Lung (tissue), 12 donors: ENCODE measurements around the gene API5. TPM values are rescaled to one million over a fixed set of nuclear protein-coding genes. Genes with fewer than 3 reads are reported as not detected.
"Not testable (repeated sequence)": the region's sequence is repeated elsewhere in the genome, so short reads cannot be mapped to it uniquely, and the experiment has no call there.

Experiments
- ATAC-seq: fragments of 200-7000 bp; cut with Tn5 transposase; one replicate; pipeline ENCODE4 v1.9.1; 2020; ENCODE audit warnings: moderate number of reproducible peaks; ENCODE audit not compliant: insufficient read depth, low FRiP score
- DNase-seq, 3 donors: peaks; one replicate each; pipeline ENCODE4 v3.0.0-alpha.2; 2013 to 2017
- H3K27ac ChIP-seq, 2 donors: one replicate each; pipeline ENCODE4 v1.5.1; 2013; ENCODE audit warnings: mild to moderate bottlenecking in 2 of 2, moderate library complexity in 2 of 2, control low read depth in 1 of 2, inconsistent platforms in 1 of 2, low read depth in 1 of 2, low read length in 1 of 2
- H3K27me3 ChIP-seq, 3 donors: one replicate each; pipeline ENCODE4 v1.5.1; 2013; ENCODE audit warnings: low read length in 2 of 3; ENCODE audit not compliant: control insufficient read depth in 3 of 3, insufficient read depth in 3 of 3
- H3K36me3 ChIP-seq, 4 donors: one replicate each; pipeline ENCODE4 v1.5.1; 2013; ENCODE audit warnings: low read length in 4 of 4, mild to moderate bottlenecking in 1 of 4, moderate library complexity in 1 of 4; ENCODE audit not compliant: control insufficient read depth in 4 of 4, insufficient read depth in 4 of 4
- H3K4me1 ChIP-seq, 5 donors: one replicate each; pipeline ENCODE4 v1.5.1; 2013; ENCODE audit warnings: low read length in 5 of 5, mild to moderate bottlenecking in 2 of 5, moderate library complexity in 1 of 5; ENCODE audit not compliant: control insufficient read depth in 5 of 5, insufficient read depth in 5 of 5
- H3K4me3 ChIP-seq: one replicate; pipeline ENCODE4 v1.5.1; 2013; ENCODE audit warnings: mild to moderate bottlenecking, control low read depth, moderate library complexity
- H3K9ac ChIP-seq, 2 donors: one replicate each; pipeline ENCODE4 v1.5.1; 2013; ENCODE audit warnings: low read length in 2 of 2, control low read depth in 1 of 2; ENCODE audit not compliant: insufficient read depth in 1 of 2
- H3K9me3 ChIP-seq, 4 donors: one replicate each; pipeline ENCODE4 v1.5.1; 2013; ENCODE audit warnings: low read length in 3 of 4, mild to moderate bottlenecking in 1 of 4, moderate library complexity in 1 of 4; ENCODE audit not compliant: control insufficient read depth in 4 of 4, insufficient read depth in 3 of 4
- WGBS, 2 donors: extraction: QIAGEN DNeasy Blood & Tissue Kit; methylation state at CpG; one replicate each; pipeline ENCODE4 v1.1.7; 2013; 5-methylcytosine and 5-hydroxymethylcytosine counted together
- polyA plus RNA-seq, 2 donors: library from polyadenylated mRNA; stranded (reverse); fragments of 200-250 nt; gene quantifications; one replicate each; pipeline ENCODE4 v1.2.1, GENCODE V29; 2013
- total RNA-seq, 2 donors: library from RNA; depleted of rRNA in 1 of 2; stranded (reverse); fragments of >200 nt in 1 of 2; gene quantifications; one replicate each; pipeline ENCODE4 v1.2.1, GENCODE V29; 2014 to 2021
- TF ChIP-seq, protein P1 (sequence below): IDR thresholded peaks from 2 replicates; pipeline ENCODE4 v1.5.1; 2012; ENCODE audit warnings: mild to moderate bottlenecking; ENCODE audit errors: control extremely low read depth, extremely low read depth
- donor health status: control.
- donor health status: control.
- donor health status: Bipolar disorder and iron deficiency.
- donor health status: healthy.
- donor health status: DM: yes; HTN: yes; CAD: no.

Gene API5
- total and polyA plus RNA-seq, 4 donors: 26.6 to 88.6 (median 65.8) TPM

DNA sequence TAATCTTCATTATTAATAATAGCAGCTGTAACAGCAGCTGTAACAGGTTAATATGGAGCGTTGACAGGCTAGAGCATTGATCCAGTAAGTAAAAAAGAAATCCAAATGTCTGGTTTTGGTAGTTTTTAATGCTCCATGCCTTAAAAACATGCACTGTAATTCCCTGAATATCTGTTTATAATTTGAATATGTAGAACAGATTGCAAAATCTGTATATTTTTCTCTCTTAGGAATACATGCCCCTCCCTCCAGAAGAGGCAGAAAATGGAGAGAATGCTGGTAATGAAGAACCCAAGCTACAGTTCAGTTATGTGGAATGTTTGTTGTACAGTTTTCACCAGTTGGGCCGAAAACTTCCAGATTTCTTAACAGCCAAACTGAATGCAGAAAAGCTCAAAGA lies 16.7 kb downstream of the API5 start:
- DNase-seq (no peak), ATAC-seq (no peak)
- Histone ChIP-seq H3K4me1 (peaks cover 0 to 5% (median 0%) of the 10 kb centered on the region in 5 donors), H3K27me3 (no peaks in the 10 kb centered on the region), H3K36me3 (peaks cover 29 to 73% (median 46%) of the 10 kb centered on the region in 4 donors), H3K9me3 (no peaks in the 10 kb centered on the region), H3K27ac (no peak overlapping the region), H3K4me3 (no peak overlapping the region), H3K9ac (no peak overlapping the region)
- 97 to 99% methylated on average over 2 of the region's 2 CpGs for WGBS, 2 donors
- TF ChIP-seq, protein P1, sequence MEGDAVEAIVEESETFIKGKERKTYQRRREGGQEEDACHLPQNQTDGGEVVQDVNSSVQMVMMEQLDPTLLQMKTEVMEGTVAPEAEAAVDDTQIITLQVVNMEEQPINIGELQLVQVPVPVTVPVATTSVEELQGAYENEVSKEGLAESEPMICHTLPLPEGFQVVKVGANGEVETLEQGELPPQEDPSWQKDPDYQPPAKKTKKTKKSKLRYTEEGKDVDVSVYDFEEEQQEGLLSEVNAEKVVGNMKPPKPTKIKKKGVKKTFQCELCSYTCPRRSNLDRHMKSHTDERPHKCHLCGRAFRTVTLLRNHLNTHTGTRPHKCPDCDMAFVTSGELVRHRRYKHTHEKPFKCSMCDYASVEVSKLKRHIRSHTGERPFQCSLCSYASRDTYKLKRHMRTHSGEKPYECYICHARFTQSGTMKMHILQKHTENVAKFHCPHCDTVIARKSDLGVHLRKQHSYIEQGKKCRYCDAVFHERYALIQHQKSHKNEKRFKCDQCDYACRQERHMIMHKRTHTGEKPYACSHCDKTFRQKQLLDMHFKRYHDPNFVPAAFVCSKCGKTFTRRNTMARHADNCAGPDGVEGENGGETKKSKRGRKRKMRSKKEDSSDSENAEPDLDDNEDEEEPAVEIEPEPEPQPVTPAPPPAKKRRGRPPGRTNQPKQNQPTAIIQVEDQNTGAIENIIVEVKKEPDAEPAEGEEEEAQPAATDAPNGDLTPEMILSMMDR: no peak

DNA sequence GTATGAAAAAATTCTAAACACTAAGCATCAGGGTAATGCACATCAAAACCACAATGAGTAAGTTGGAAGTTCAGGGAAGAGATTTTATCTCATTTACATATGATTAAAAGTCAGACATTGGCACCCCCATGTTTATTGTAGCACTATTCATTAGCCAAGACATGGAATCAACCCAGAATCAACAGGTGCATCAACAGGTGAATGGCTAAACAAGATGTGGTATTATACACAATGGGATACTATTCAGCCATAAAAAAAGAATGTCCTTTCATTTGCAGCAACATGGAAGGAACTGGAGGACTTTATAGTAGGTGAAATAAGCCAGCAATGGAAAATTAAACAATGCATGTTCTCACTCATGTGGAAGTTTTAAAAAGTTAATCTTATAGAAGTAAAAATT lies 29.4 kb downstream of the API5 start:
- DNase-seq (no peak), ATAC-seq (no peak)
- Histone ChIP-seq H3K36me3 (peaks cover 7 to 29% (median 21%) of the 10 kb centered on the region in 4 donors), H3K27me3 (no peaks in the 10 kb centered on the region), H3K27ac (no peak overlapping the region), H3K9me3 (no peaks in the 10 kb centered on the region), H3K4me3 (no peak overlapping the region), H3K9ac (no peak overlapping the region), H3K4me1 (no peaks in the 10 kb centered on the region)
- TF ChIP-seq, protein P1: no peak

DNA sequence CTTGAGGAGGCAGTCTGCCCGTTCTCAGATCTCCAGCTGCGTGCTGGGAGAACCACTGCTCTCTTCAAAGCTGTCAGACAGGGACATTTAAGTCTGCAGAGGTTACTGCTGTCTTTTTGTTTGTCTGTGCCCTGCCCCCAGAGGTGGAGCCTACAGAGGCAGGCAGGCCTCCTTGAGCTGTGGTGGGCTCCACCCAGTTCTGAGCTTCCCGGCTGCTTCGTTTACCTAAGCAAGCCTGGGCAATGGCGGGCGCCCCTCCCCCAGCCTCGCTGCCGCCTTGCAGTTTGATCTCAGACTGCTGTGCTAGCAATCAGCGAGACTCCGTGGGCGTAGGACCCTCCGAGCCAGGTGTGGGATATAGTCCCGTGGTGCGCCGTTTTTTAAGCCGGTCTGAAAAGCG lies 39.6 kb downstream of the API5 start:
- 30 to 37% methylated on average over 2 to 6 of the region's 17 CpGs for WGBS, 2 donors
- not testable (repeated sequence) for H3K27ac ChIP-seq, H3K4me3 ChIP-seq, H3K4me1 ChIP-seq, H3K27me3 ChIP-seq, ATAC-seq, H3K36me3 ChIP-seq, H3K9me3 ChIP-seq, H3K9ac ChIP-seq, DNase-seq

DNA sequence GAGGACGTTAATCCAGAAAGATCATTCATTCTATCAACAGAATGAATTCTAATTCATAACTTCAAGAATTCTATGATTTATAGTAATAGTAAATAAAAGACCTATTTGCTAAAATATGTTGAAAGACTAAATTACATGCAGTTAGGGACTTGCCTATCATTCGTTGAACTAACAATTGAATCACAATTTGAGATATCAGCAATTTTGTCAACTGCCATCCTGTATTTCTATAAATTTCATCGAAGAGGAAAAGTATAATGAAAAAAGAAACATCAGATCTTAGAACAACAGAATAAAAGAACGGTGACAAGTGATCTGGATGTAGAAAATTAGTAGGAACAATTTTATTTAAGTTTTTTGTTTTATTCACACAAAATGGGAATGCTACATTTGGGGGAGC lies 42.5 kb downstream of the API5 start:
- TF ChIP-seq, protein P1: no peak
- DNase-seq (no peak), ATAC-seq (no peak)
- no peak overlapping the region for H3K9ac ChIP-seq
- H3K27me3 ChIP-seq: no peaks in the 10 kb centered on the region
- peaks cover 0 to 8% (median 0%) of the 10 kb centered on the region in 5 donors for H3K4me1 ChIP-seq
- H3K4me3 ChIP-seq: no peak overlapping the region
- 94 to 95% methylated on average over 4 of the region's 4 CpGs for WGBS, 2 donors
- H3K36me3 ChIP-seq: no peaks in the 10 kb centered on the region
- no peaks in the 10 kb centered on the region for H3K9me3 ChIP-seq
- no peak overlapping the region for H3K27ac ChIP-seq
